HG03558 (cell line): Measurements from ENCODE around the gene HCFC1.

Experiments used
- ATAC-seq: cut with Tn5 transposase; IDR thresholded peaks from one replicate; pipeline ENCODE4 v1.9.1; 2021; ENCODE audit warnings: moderate number of reproducible peaks; ENCODE audit not compliant: unreplicated experiment; ENCODE audit errors: extremely low read depth

Gene HCFC1

GRCh38 chrX:153971450-153972367 lies at the start of gene HCFC1:
Gene HCFC1 (minus strand): TSS chrX:153971818. CDS start chrX:153970840, 978 bp downstream.
- ATAC-seq = peak; percentile 14

GRCh38 chrX:154021131-154021611 lies 49.6 kb upstream of the HCFC1 start:
- ATAC-seq = no peak

GRCh38 chrX:154020536-154021115 lies 49.0 kb upstream of the HCFC1 start:
- ATAC-seq = no peak

- ATAC-seq = no peak
Measured at GRCh38 chrX:154019633-154020528, 48.3 kb upstream of the HCFC1 start, which contains the start of gene IRAK1. Gene IRAK1 (minus strand): TSS chrX:154019902. CDS start chrX:154019812, 90 bp downstream.

GRCh38 chrX:154019061-154019621 lies 47.5 kb upstream of the HCFC1 start:
- ATAC-seq = no peak

GRCh38 chrX:154018518-154019060 lies 47.0 kb upstream of the HCFC1 start:
- no peak for ATAC-seq

- ATAC-seq = no peak
Measured at GRCh38 chrX:154017766-154018517, 46.3 kb upstream of the HCFC1 start.

- no peak for ATAC-seq
Measured at GRCh38 chrX:154016366-154017076, 44.9 kb upstream of the HCFC1 start.

- ATAC-seq = no peak
Measured at GRCh38 chrX:154015581-154016264, 44.1 kb upstream of the HCFC1 start.

GRCh38 chrX:154014429-154015380 lies 43.1 kb upstream of the HCFC1 start:
- no peak for ATAC-seq

GRCh38 chrX:154013614-154014360 lies 42.2 kb upstream of the HCFC1 start:
- ATAC-seq = no peak

- ATAC-seq = no peak
Measured at GRCh38 chrX:154013001-154013421, 41.4 kb upstream of the HCFC1 start.

- ATAC-seq = no peak
Measured at GRCh38 chrX:154012336-154012991, 40.8 kb upstream of the HCFC1 start.

- no peak for ATAC-seq
Measured at GRCh38 chrX:154011376-154012335, 40.0 kb upstream of the HCFC1 start.
